ENCODE results near the gene CLSTN1. TPM values are rescaled to one million over a fixed set of nuclear protein-coding genes. Genes with fewer than 3 reads are reported as not detected.

Gene CLSTN1
- total RNA-seq, 2 experiments from 2014 or later: 29.3 to 29.9 TPM

GRCh38 chr1:9744106-9744799 lies 79.5 kb downstream of the CLSTN1 start:
- ATAC-seq (no peak), DNase-seq (no peak)
- H3K27me3 Mint-ChIP-seq: no peaks in the 10 kb centered on the region
- no peak for TF ChIP-seq CTCF (IDR thresholded peaks at IDR 0.05)
- peaks cover 17% of the 10 kb centered on the region for H3K36me3 Mint-ChIP-seq (ENCODE audit: low read depth)
- ChIA-PET POLR2A (interaction anchor here (0.6 to 1.4 kb wide), 3 partner anchors 9 to 154 kb away, joined by 3 to 4 read pairs (median 3); no protein-coding TSS in a partner anchor), CTCF (no interaction called here)
- intact Hi-C loops (cut with micrococcal nuclease): no loop called here
- no peaks in the 10 kb centered on the region for H3K4me1 Mint-ChIP-seq (ENCODE audit: low read depth)
- no peaks in the 10 kb centered on the region for H3K9me3 Mint-ChIP-seq
- no peak overlapping the region for H3K4me3 Mint-ChIP-seq
- no peak overlapping the region for H3K27ac Mint-ChIP-seq

GRCh38 chr1:9737671-9738070 lies 86.1 kb downstream of the CLSTN1 start:
- intact Hi-C loops (cut with micrococcal nuclease): no loop called here
- Mint-ChIP-seq H3K27ac (no peak overlapping the region), H3K27me3 (no peaks in the 10 kb centered on the region), H3K9me3 (no peaks in the 10 kb centered on the region), H3K4me3 (no peak overlapping the region), H3K4me1 (ENCODE audit: low read depth) (peaks cover 6% of the 10 kb centered on the region), H3K36me3 (ENCODE audit: low read depth) (peaks cover 24% of the 10 kb centered on the region)
- TF ChIP-seq CTCF (IDR thresholded peaks at IDR 0.05): no peak
- ChIA-PET POLR2A (interaction anchor here (0.6 kb wide), 1 partner anchor 123 kb away, joined by 4 read pairs; no protein-coding TSS in a partner anchor), CTCF (interaction anchor here (0.6 to 1.7 kb wide), 3 partner anchors 16 to 271 kb away, joined by 3 to 5 read pairs (median 4); no protein-coding TSS in a partner anchor)
- ATAC-seq (no peak), DNase-seq (no peak)

GRCh38 chr1:9737057-9737456 lies 86.7 kb downstream of the CLSTN1 start:
- peaks cover 29% of the 10 kb centered on the region for H3K36me3 Mint-ChIP-seq (ENCODE audit: low read depth)

GRCh38 chr1:9736241-9736640 lies 87.5 kb downstream of the CLSTN1 start:
- Mint-ChIP-seq H3K36me3 (ENCODE audit: low read depth) (peaks cover 36% of the 10 kb centered on the region), H3K4me3 (no peak overlapping the region), H3K27ac (no peak overlapping the region), H3K4me1 (ENCODE audit: low read depth) (peaks cover 17% of the 10 kb centered on the region), H3K9me3 (no peaks in the 10 kb centered on the region), H3K27me3 (no peaks in the 10 kb centered on the region)
- ChIA-PET CTCF (interaction anchor here (0.8 kb wide), 1 partner anchor 46 kb away, joined by 3 read pairs; no protein-coding TSS in a partner anchor), POLR2A (no interaction called here)
- no peak for TF ChIP-seq CTCF (IDR thresholded peaks at IDR 0.05)
- DNase-seq (no peak), ATAC-seq (no peak)
- intact Hi-C loops (cut with micrococcal nuclease): no loop called here

More at GRCh38 chr1:9737057-9737456, 86.7 kb downstream of the CLSTN1 start:
- CTCF ChIA-PET: interaction anchor here (0.6 to 1.3 kb wide), 3 partner anchors 45 to 270 kb away, joined by 3 to 4 read pairs (median 3); no protein-coding TSS in a partner anchor
- Mint-ChIP-seq H3K27me3 (no peaks in the 10 kb centered on the region), H3K4me1 (ENCODE audit: low read depth) (peaks cover 10% of the 10 kb centered on the region), H3K27ac (no peak overlapping the region), H3K4me3 (no peak overlapping the region), H3K9me3 (no peaks in the 10 kb centered on the region)
- no peak for TF ChIP-seq CTCF (IDR thresholded peaks at IDR 0.05)
- DNase-seq (no peak), ATAC-seq (no peak)
- intact Hi-C loops (cut with micrococcal nuclease): no loop called here
- POLR2A ChIA-PET: no interaction called here

- H3K36me3 Mint-ChIP-seq (ENCODE audit: low read depth): peaks cover 41% of the 10 kb centered on the region
- no peak overlapping the region for H3K4me3 Mint-ChIP-seq
- ATAC-seq (no peak), DNase-seq (no peak)
- H3K27ac Mint-ChIP-seq: no peak overlapping the region
- ChIA-PET POLR2A (interaction anchor here (1.1 kb wide), 1 partner anchor 24 kb away, joined by 3 read pairs; no protein-coding TSS in a partner anchor), CTCF (no interaction called here)
- intact Hi-C loops (cut with micrococcal nuclease): no loop called here
- no peaks in the 10 kb centered on the region for H3K27me3 Mint-ChIP-seq
- peaks cover 20% of the 10 kb centered on the region for H3K4me1 Mint-ChIP-seq (ENCODE audit: low read depth)
- TF ChIP-seq CTCF (IDR thresholded peaks at IDR 0.05): no peak
- H3K9me3 Mint-ChIP-seq: no peaks in the 10 kb centered on the region
These were observed 88.0 kb downstream of the CLSTN1 start for GRCh38 chr1:9735800-9736199.

All from activated CD8-positive, alpha-beta T cell treated with anti-CD3 and anti-CD28 coated beads for 36 hours (primary cell).